Endothelial cell of umbilical vein (primary cell): ENCODE results near the gene EVC2. TPM values are rescaled to one million over a fixed set of nuclear protein-coding genes. Genes with fewer than 3 reads are reported as not detected.

Source experiments
- BruUV-seq: library from RNA; stranded (reverse); fragments of 400-500 nt; replicated peaks from 2 replicates; lab custom pipeline; 2021; lab: Mats Ljungman, UMichigan
- CTCF ChIA-PET: fragments of 300-600, 350-600 bp; sonication (Branson Sonifier 250); formaldehyde crosslinking; loops from one replicate; lab custom pipeline; 2021; ENCODE audit warnings: antibody characterized with exemption, inconsistent platforms; lab: Charles Lee
- POLR2A ChIA-PET: fragments of 300-600, 350-600 bp; sonication (Branson Sonifier 250); formaldehyde crosslinking; loops from one replicate; lab custom pipeline; 2021; ENCODE audit warnings: antibody characterized with exemption, inconsistent platforms; lab: Charles Lee
- DNase-seq: peaks from one replicate; pipeline ENCODE4 v3.0.0-alpha.2; 2011; ENCODE audit warnings: low read depth, low spot score
- FAIRE-seq: peaks from 2 replicates; lab custom pipeline; 2011; peaks lifted over from hg19 to GRCh38; lab: Jason Lieb, UNC
- H2AFZ ChIP-seq: 2 replicates; pipeline ENCODE4 v1.6.0; 2012; ENCODE audit warnings: low read depth, low read length, control low read depth, inconsistent platforms
- H3K27ac ChIP-seq: 2 replicates; pipeline ENCODE4 v1.5.1; 2011; ENCODE audit warnings: low read depth, mild to moderate bottlenecking, control low read depth, low read length, moderate library complexity; ENCODE audit not compliant: insufficient read depth
- H3K27me3 ChIP-seq, 2 experiments: 2 replicates each; pipeline versions ENCODE4 v1.6.0 to v1.6.1; 2011; ENCODE audit warnings: low read length in 2 of 2, mixed read lengths in 1 of 2; ENCODE audit not compliant: control insufficient read depth in 2 of 2, insufficient read depth in 2 of 2
- H3K36me3 ChIP-seq, 2 experiments: 2 replicates in 1 of 2; 3 replicates in 1 of 2; pipeline ENCODE4 v1.5.1; 2011; ENCODE audit warnings: low read length in 2 of 2, mild to moderate bottlenecking in 1 of 2, moderate library complexity in 1 of 2; ENCODE audit not compliant: control insufficient read depth in 2 of 2, insufficient read depth in 2 of 2; ENCODE audit errors: extremely low read depth in 1 of 2
- H3K4me1 ChIP-seq: 3 replicates; pipeline ENCODE4 v1.5.1; 2011; ENCODE audit warnings: mild to moderate bottlenecking, low read length; ENCODE audit not compliant: control insufficient read depth, insufficient read depth; ENCODE audit errors: extremely low read depth
- H3K4me2 ChIP-seq: 2 replicates; pipeline ENCODE4 v1.6.1; 2011; ENCODE audit warnings: low read length, control low read depth, mixed read lengths; ENCODE audit not compliant: insufficient read depth
- H3K4me3 ChIP-seq, 3 experiments: fragments of 200-600 bp in 1 of 3; sonication (generic), shearing (Covaris generic) in 1 of 3; replicated peaks in 1 of 3; 2 replicates each; pipeline ENCODE4 v1.5.1; 2011 to 2016; ENCODE audit warnings: control low read depth in 3 of 3, low read length in 3 of 3, mild to moderate bottlenecking in 2 of 3, inconsistent platforms in 1 of 3, low read depth in 1 of 3, moderate library complexity in 1 of 3; ENCODE audit not compliant: insufficient read depth in 1 of 3
- H3K79me2 ChIP-seq: 2 replicates; pipeline ENCODE4 v1.6.0; 2012; ENCODE audit warnings: low read length, inconsistent platforms; ENCODE audit not compliant: control insufficient read depth, insufficient read depth
- H3K9ac ChIP-seq: replicated peaks from 2 replicates; pipeline ENCODE3; 2011; ENCODE audit warnings: low read length, control low read depth; ENCODE audit not compliant: insufficient read depth; ENCODE audit errors: extremely low read depth
- H3K9me1 ChIP-seq: replicated peaks from 3 replicates; pipeline ENCODE4 v1.6.0; 2011; ENCODE audit warnings: mild to moderate bottlenecking, low read length; ENCODE audit not compliant: control insufficient read depth, insufficient read depth; ENCODE audit errors: extremely low read depth
- H3K9me3 ChIP-seq: replicated peaks from 2 replicates; pipeline ENCODE4 v1.5.1; 2012; ENCODE audit warnings: low read length, inconsistent platforms; ENCODE audit not compliant: control insufficient read depth, insufficient read depth
- H4K20me1 ChIP-seq: replicated peaks from 2 replicates; pipeline ENCODE3; 2011; ENCODE audit warnings: mild to moderate bottlenecking, low read length; ENCODE audit not compliant: control insufficient read depth, insufficient read depth; ENCODE audit errors: extremely low read depth
- FOS ChIP-seq: IDR thresholded peaks from 2 replicates; pipeline ENCODE4 v1.6.1; 2011; ENCODE audit warnings: mild to moderate bottlenecking, low read length, moderate library complexity, borderline replicate concordance; ENCODE audit not compliant: insufficient read depth
- GATA2 ChIP-seq: IDR thresholded peaks from 2 replicates; pipeline ENCODE4 v1.7.0; 2011; ENCODE audit warnings: low read depth, mild to moderate bottlenecking, moderate library complexity, mixed read lengths, low read length; ENCODE audit not compliant: insufficient read length, insufficient read depth
- POLR2A ChIP-seq: IDR thresholded peaks from 2 replicates; pipeline ENCODE4 v1.6.1; 2012; ENCODE audit warnings: low read depth, mild to moderate bottlenecking, control low read depth, low read length
- dilution Hi-C: fragments of 300-500 bp; cut with MboI; formaldehyde crosslinking; loops from one replicate; pipeline ENCODE4 v1.15.0; 2019; ENCODE audit warnings: low sequenced_read_pairs; ENCODE audit not compliant: extremely low pct_ligation_motif_present
- intact Hi-C: fragments of 100-400 bp; cut with micrococcal nuclease; formaldehyde crosslinking; loops from one replicate; pipeline ENCODE4 v1.10.0; 2022
- polyA plus RNA-seq, 4 experiments: library from polyadenylated mRNA; depleted of rRNA in 3 of 4; stranded (reverse) in 3 of 4; unstranded in 1 of 4; fragments of >200 nt; gene quantifications; 2 replicates each; pipeline versions ENCODE4 v1.2.1 to v1.2.3, GENCODE V29; 2011 to 2012; ENCODE audit warnings: missing spikeins in 1 of 4
- total RNA-seq: library from RNA; stranded (reverse); gene quantifications from 2 replicates; pipeline ENCODE4 v1.2.3, GENCODE V29; 2021

EVC2 gene
- total and polyA plus RNA-seq, 2 donors (not counting 3 experiments of a cell fraction or from before 2014, with no cell fraction given) = 1.7 to 8.8 TPM

- Histone ChIP-seq H4K20me1 (no peaks in the 10 kb centered on the region), H3K27ac (no peak overlapping the region), H3K9me3 (no peaks in the 10 kb centered on the region), H3K9me1 (no peaks in the 10 kb centered on the region), H3K4me2 (no peak overlapping the region), H3K27me3 (no peaks in the 10 kb centered on the region), H3K9ac (no peak overlapping the region), H3K36me3 (peaks cover 0 to 8% of the 10 kb centered on the region in 2 experiments), H3K4me3 (no peak overlapping the region), H3K4me1 (no peaks in the 10 kb centered on the region), H3K79me2 (no peaks in the 10 kb centered on the region), H2AFZ (no peak overlapping the region)
- DNase-seq (no peak), FAIRE-seq (no peak)
- CTCF ChIA-PET = no interaction called here
- POLR2A ChIA-PET = no interaction called here
- dilution Hi-C loops = no loop called here
- TF ChIP-seq POLR2A = no peak
- TF ChIP-seq FOS = no peak
- BruUV-seq = no TSS peak
- intact Hi-C loops = no loop called here
Observed at GRCh38 chr4:5568931-5569330, 139.4 kb downstream of the EVC2 start.

DNA sequence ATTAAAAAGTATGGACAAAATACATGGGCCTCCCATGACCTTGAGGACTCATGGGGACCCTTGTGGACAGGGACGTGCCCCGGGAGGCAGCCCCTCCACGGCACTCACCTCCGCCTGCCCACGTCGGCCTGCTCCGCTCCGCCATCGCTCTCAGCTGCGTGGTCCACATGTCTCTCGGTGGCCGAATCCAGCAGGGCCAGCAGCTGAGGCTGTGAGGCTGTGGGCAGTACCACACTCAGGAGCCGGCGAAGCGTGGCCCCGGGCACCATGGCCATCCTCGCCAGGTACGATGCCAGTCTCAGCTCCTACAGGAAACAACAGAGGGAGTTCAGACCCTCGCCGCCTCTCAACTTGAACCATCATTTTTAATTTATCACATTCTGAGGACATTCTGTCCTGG is 140.0 kb downstream of the EVC2 start:
- DNase-seq (no peak), FAIRE-seq (no peak)
- ChIA-PET POLR2A (no interaction called here), CTCF (no interaction called here)
- Histone ChIP-seq H3K27me3 (no peaks in the 10 kb centered on the region), H3K4me2 (no peak overlapping the region), H3K9ac (no peak overlapping the region), H3K79me2 (no peaks in the 10 kb centered on the region), H3K36me3 (peaks cover 0 to 4% of the 10 kb centered on the region in 2 experiments), H2AFZ (no peak overlapping the region), H3K9me1 (no peaks in the 10 kb centered on the region), H3K4me3 (no peak overlapping the region), H3K4me1 (no peaks in the 10 kb centered on the region), H3K27ac (no peak overlapping the region), H3K9me3 (no peaks in the 10 kb centered on the region), H4K20me1 (no peaks in the 10 kb centered on the region)
- no peak for TF ChIP-seq FOS
- no peak for TF ChIP-seq GATA2
- dilution Hi-C loops = no loop called here
- BruUV-seq = no TSS peak
- intact Hi-C loops = no loop called here
